Adipocyte (in vitro differentiated cells): Measurements from ENCODE around the gene RPL10A.

Experiments
- DNase-seq: peaks from one replicate; pipeline ENCODE4 v3.0.0-alpha.2; 2015; ENCODE audit warnings: low read depth
- H3K27me3 ChIP-seq: replicated peaks from 2 replicates; pipeline ENCODE4 v1.7.0; 2013; ENCODE audit warnings: mild to moderate bottlenecking, low read length, moderate library complexity; ENCODE audit not compliant: control insufficient read depth, insufficient read depth
- H3K36me3 ChIP-seq: 2 replicates; pipeline ENCODE4 v1.7.0; 2013; ENCODE audit warnings: low read length, mild to moderate bottlenecking, moderate library complexity; ENCODE audit not compliant: control insufficient read depth, insufficient read depth, severe bottlenecking
- H3K4me1 ChIP-seq: 2 replicates; pipeline ENCODE4 v1.7.0; 2013; ENCODE audit warnings: mild to moderate bottlenecking, low read length, moderate library complexity; ENCODE audit not compliant: control insufficient read depth, insufficient read depth
- H3K4me3 ChIP-seq: 2 replicates; pipeline ENCODE4 v1.7.0; 2013; ENCODE audit warnings: mild to moderate bottlenecking, low read length, moderate library complexity
- H3K9ac ChIP-seq: 2 replicates; pipeline ENCODE4 v1.7.0; 2013; ENCODE audit warnings: mild to moderate bottlenecking, low read length, moderate library complexity
- H3K9me3 ChIP-seq: 2 replicates; pipeline ENCODE4 v1.7.0; 2013; ENCODE audit warnings: mild to moderate bottlenecking, low read length, moderate library complexity; ENCODE audit not compliant: control insufficient read depth

RPL10A gene

DNA sequence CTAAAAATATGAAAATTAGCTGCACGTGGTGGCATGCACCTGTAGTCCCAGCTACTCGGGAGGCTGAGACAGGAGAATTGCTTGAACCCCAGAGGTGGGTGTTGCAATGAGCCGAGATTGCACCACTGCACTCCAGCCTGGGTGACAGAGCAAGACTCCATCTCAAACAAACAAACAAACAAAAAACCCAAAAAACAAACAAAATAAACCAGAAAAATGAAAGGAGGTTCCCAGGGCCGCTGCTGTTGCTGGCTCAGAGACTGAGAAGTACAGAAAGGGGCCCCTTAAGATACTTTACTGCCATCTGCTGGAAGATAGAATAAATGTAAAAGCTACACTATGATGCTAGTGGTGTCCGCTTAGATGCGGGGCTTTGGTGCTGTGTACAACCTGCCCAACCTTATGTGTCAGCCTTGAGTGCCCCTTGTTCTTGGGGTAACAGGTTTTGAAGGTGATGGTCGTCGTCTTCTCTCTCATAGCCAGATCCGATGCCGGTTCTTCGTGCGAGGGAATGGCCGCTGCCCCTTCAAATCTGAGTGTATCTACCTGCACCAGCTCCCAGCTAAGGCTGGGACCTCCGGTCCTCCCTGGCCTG is 18.8 kb upstream of the RPL10A start:
- peaks cover 22% of the 10 kb centered on the region for H3K4me1 ChIP-seq
- H3K9ac ChIP-seq, result no peak overlapping the region
- no peaks in the 10 kb centered on the region for H3K9me3 ChIP-seq
- no peaks in the 10 kb centered on the region for H3K27me3 ChIP-seq
- peak; percentile 94 for DNase-seq
- H3K4me3 ChIP-seq, result no peak overlapping the region
- no peaks in the 10 kb centered on the region for H3K36me3 ChIP-seq

DNA sequence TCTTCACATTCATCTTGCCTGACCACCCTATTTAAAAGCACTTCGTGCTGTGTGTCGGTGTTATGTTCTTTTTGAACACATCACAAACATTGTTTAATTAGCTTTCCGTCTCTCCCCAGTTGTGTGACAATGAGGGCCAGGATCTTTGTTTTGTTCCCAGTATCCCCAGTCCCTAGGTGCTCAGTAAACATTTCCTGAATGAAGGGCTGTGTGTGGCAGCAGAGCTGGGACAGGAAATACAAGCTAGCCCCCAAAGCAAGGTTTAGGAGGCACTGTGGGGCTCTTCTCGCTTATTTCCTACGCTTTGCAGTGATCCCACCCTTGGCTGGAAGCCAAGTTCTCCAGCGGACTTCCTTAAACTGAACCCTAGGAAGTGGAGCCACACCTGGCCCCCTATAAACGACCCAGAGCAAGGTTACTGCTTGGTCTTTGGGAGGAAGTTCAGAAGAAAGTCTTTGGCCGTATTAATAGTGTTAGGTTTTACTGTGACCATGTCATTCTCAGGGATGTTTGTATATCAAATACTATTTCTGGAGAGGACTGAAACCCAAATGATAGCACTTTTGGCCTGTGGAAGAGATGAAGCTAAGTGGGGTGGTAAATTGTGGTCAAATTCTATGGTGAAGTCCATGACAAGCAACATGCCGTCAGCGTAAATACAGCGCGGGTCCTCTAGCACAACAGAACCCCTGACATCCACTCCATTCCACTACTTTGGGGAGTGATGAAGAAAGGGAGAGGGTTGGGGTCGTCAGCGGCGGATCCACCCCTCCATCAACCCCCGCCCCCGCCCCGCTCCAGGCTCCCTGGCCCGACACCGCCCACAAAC is 16.6 kb upstream of the RPL10A start:
- DNase-seq, result no peak
- H3K36me3 ChIP-seq, result no peaks in the 10 kb centered on the region
- H3K4me3 ChIP-seq, result peak overlapping the region; percentile 84
- no peaks in the 10 kb centered on the region for H3K27me3 ChIP-seq
- peaks cover 29% of the 10 kb centered on the region for H3K4me1 ChIP-seq
- no peaks in the 10 kb centered on the region for H3K9me3 ChIP-seq
- H3K9ac ChIP-seq, result peak overlapping the region; percentile 14

DNA sequence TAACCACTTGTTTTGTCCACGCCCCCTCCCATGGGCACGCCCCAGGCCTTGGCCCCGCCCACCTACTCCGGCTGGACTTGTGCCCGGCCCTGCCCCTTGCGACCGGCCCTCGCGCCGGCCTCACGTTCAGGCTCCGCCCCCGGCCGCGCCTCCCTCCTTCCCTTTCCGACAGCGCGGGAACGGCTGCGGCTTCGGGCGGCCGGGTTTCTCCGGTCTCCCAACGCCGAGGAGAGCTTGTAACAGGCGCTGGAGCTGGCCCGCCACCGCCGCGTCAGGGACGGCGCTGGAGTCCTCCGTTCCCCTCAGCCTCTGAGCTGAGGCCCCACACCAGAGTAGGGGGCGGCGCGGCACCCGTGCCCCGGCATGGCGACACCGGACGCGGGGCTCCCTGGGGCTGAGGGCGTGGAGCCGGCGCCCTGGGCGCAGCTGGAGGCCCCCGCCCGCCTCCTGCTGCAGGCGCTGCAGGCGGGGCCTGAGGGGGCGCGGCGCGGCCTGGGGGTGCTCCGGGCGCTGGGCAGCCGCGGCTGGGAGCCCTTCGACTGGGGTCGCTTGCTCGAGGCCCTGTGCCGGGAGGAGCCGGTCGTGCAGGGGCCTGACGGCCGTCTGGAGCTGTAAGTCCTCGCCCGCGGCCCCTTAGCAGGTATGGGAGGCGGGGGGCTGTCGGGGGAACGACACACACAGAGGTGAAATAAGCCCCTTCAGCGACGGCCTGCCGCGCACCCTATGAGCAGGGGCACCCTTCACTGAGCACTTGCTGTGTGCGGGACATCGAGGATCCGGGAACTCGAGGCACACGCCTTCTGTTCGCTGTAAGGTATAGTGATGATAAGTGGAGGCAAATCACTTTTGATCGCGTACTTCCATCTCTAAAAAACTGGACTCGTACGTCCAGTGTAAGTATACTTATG is 15.8 kb upstream of the RPL10A start, which contains the start of gene FANCE:
Gene FANCE (plus strand): TSS at position 156 of the 908 bp plus-strand sequence. CDS start 208 bp downstream, at position 364.
- H3K9me3 ChIP-seq, result no peaks in the 10 kb centered on the region
- no peaks in the 10 kb centered on the region for H3K27me3 ChIP-seq
- H3K36me3 ChIP-seq, result no peaks in the 10 kb centered on the region
- DNase-seq, result peak; percentile 97
- H3K4me3 ChIP-seq, result peak within 1 kb of the TSS; percentile 84
- peaks cover 29% of the 10 kb centered on the region for H3K4me1 ChIP-seq
- peak within 1 kb of the TSS; percentile 83 for H3K9ac ChIP-seq

DNA sequence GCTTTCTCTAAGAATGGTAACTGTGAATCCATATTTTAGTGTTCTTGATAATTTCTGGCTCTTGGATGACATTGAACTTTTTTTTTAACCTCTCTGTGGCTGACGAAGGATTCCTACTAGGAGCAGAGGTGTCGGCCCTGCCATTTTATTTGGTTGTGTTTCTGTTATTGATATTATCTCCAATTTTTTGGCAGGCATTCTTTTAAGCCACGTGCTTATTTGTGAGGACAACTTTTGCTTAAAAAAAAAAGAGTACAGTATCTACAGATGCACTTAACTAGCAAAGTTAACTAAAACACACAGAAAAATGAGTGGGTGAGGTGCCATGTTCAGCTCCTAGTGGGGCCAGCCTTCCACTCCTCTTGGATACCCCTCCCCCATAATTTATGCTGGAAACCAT is 15.0 kb upstream of the RPL10A start:
- DNase-seq, result peak; percentile 36
- H3K9me3 ChIP-seq, result no peaks in the 10 kb centered on the region
- peak overlapping the region; percentile 83 for H3K9ac ChIP-seq
- H3K27me3 ChIP-seq, result no peaks in the 10 kb centered on the region
- H3K4me3 ChIP-seq, result peak overlapping the region; percentile 84
- peaks cover 29% of the 10 kb centered on the region for H3K4me1 ChIP-seq
- no peaks in the 10 kb centered on the region for H3K36me3 ChIP-seq

DNA sequence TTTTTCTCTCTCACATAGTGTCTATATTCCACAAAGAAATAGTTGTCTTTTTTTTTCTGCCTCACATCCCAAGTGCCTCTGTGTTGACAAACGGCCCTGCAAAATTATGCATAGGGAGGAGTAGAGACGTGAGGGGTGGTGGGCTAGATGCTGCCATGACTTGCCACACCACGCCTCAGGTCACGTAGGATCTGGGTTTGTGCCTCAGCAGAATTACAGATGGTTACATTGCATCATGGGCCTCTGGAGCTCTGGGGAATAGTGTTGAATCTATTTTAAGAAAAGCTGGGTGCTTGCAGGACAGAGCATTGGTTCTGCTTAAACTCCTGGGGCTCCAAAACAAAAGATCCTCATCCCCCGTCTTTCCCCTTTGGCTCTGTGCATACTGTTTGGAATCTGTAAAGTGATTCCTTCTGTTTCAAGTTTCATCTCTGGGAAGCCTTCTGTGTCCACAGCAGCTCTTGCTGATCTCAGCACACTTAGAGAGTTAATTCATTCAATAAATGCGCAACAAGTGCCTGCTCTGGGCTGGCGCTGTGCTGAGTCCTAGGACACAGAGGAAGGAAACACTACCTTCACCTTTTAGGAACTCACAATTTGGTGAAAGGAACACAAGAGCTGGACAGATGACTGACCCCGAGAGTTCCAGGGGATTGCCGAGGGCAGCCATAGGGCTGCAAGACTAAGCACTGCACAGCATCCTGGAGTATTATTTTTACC is 13.7 kb upstream of the RPL10A start:
- H3K9me3 ChIP-seq, result no peaks in the 10 kb centered on the region
- H3K4me1 ChIP-seq, result peaks cover 29% of the 10 kb centered on the region
- DNase-seq, result peak; percentile 44
- H3K36me3 ChIP-seq, result peaks cover 4% of the 10 kb centered on the region
- H3K27me3 ChIP-seq, result no peaks in the 10 kb centered on the region
- H3K9ac ChIP-seq, result peak overlapping the region; percentile 11
- no peak overlapping the region for H3K4me3 ChIP-seq

DNA sequence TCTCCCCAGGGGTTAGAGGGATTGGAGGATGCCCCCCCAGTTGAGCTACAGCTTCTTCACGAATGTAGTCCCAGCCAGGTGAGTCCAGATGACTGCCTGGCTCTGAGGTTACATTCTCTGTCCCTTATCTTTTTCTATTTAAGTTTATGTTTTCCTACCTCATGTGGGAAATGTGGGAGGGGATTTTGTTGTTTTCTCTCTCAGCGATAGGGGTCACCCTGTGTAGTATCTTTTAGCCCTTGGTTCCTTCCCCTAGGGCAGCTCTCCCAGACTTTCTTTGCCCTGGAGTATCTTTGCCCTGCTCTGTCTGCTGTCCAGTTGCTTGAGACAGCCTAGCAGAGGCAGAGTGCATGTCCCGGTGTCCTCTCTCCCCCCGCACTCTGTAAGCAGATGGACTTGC is 10.3 kb upstream of the RPL10A start:
- Histone ChIP-seq H3K9ac (no peak overlapping the region), H3K36me3 (peaks cover 8% of the 10 kb centered on the region), H3K9me3 (no peaks in the 10 kb centered on the region), H3K27me3 (no peaks in the 10 kb centered on the region), H3K4me1 (peaks cover 22% of the 10 kb centered on the region), H3K4me3 (no peak overlapping the region)
- DNase-seq, result no peak

DNA sequence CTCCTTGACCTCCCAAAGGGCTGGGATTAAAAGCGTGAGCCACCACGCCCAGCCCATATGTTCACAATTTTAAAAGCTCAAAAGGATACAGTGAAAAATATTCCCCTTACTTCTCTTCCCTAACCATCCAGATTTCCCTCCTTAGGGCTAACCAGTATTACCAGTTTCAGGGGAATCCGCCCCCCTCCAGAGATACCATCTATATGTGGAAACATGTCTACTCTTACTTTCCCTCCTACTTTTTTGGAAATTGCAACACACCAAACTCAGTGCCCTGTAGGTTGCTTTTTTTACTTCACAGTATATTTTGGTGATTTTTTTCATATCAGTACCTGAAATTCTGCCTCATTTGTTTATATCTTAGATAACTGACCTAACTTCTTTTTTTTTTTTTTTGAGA is 6.9 kb upstream of the RPL10A start:
- Histone ChIP-seq H3K4me1 (no peaks in the 10 kb centered on the region), H3K9ac (no peak overlapping the region), H3K36me3 (peaks cover 8% of the 10 kb centered on the region), H3K4me3 (no peak overlapping the region), H3K9me3 (no peaks in the 10 kb centered on the region), H3K27me3 (no peaks in the 10 kb centered on the region)
- DNase-seq, result no peak

DNA sequence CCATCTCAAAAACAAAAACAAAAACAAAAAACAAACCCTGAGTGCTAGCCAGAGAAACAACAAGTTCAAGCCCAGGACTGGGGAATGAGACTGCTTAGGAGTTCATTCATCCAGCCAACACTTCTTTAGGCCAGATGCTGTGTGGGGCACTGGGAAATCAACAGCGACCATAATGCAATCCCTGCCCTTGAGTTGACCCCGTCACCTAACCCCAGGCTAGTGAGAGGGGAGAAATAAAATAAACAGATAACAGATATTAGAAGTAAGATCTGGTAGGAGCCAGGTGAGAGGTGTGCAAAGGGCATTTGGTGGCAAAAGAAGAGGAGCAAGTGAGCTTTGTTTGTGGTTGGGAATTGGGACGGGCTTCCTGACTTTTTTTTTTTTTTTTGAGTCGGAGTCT is 4.9 kb upstream of the RPL10A start:
- Histone ChIP-seq H3K9ac (no peak overlapping the region), H3K36me3 (peaks cover 12% of the 10 kb centered on the region), H3K4me1 (peaks cover 6% of the 10 kb centered on the region), H3K9me3 (no peaks in the 10 kb centered on the region), H3K27me3 (no peaks in the 10 kb centered on the region), H3K4me3 (no peak overlapping the region)
- no peak for DNase-seq

DNA sequence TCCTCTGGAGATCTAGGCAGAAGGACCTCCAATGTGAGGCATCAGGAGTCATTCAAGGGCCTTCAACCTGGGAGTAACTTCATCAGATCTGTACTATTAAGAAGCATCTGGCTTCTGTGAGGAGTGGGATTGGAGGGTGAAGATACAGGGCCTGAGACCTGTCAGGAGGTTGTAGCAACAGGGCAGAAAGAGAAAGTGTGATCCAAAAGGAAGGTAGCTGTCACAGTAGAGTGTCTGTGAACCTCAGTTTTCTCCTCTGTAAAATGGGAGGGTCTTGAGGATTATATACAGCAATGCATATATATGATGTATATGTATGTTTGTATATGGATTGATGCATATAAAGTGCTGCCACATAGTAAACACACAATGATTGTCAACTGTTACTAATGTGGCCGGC is 2.6 kb upstream of the RPL10A start:
- Histone ChIP-seq H3K4me3 (no peak overlapping the region), H3K27me3 (no peaks in the 10 kb centered on the region), H3K4me1 (peaks cover 16% of the 10 kb centered on the region), H3K36me3 (peaks cover 19% of the 10 kb centered on the region), H3K9ac (no peak overlapping the region), H3K9me3 (no peaks in the 10 kb centered on the region)
- DNase-seq, result no peak

DNA sequence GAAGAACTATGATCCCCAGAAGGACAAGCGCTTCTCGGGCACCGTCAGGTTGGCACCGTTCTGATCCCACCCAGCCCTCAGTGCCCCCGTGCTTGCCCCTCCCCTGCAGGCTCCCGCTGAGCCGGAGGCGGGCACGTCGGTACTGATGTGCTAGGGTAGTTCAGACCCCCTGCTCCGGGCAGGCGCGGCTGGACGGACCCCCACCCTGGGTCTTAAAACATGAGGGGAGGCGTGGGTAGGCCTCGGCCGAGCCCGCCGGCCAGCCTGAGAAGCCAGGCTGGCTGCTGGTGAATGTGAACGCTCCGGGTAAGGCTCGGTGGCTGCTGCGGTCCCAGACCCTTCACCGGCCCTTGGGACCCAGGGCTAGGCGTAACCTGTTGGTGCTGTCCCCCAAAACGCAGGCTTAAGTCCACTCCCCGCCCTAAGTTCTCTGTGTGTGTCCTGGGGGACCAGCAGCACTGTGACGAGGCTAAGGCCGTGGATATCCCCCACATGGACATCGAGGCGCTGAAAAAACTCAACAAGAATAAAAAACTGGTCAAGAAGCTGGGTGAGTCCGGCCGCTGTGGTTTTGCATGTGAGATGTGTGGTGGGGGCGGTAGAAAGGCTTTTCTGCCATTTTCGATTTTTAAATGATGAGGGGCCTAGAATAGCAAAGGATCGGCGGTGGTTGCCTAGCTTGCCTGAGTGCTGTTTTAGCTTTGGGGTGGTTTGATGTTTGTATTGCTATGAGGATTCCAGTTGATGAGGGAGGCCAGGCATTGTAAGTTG is 964 bp downstream of the RPL10A start:
- H3K9me3 ChIP-seq, result no peaks in the 10 kb centered on the region
- H3K27me3 ChIP-seq, result no peaks in the 10 kb centered on the region
- peak overlapping the region; percentile 94 for H3K4me3 ChIP-seq
- peaks cover 51% of the 10 kb centered on the region for H3K36me3 ChIP-seq
- DNase-seq, result no peak
- peaks cover 27% of the 10 kb centered on the region for H3K4me1 ChIP-seq
- H3K9ac ChIP-seq, result peak overlapping the region; percentile 95
